K562 (cell line): ENCODE results near the gene RAD50. TPM values are rescaled to one million over a fixed set of nuclear protein-coding genes. Genes with fewer than 3 reads are reported as not detected.
A peak's percentile ranks its signal among the peaks of the same experiment; 100 is the strongest.

Experiments used
- ATAC-seq: fragments of 200-7000 bp; cut with Tn5 transposase; 3 replicates; pipeline ENCODE4 v1.9.1; 2020; ENCODE audit warnings: moderate library complexity
- BruUV-seq: library from RNA; stranded (reverse); fragments of 400-500 nt; replicated peaks from 2 replicates; lab custom pipeline; 2021; lab: Mats Ljungman, UMichigan
- CTCF ChIA-PET: fragments of 300-600 bp; formaldehyde crosslinking; extraction: SDS; loops from one replicate; lab custom pipeline; 2021; ENCODE audit warnings: low intra/inter-chr PET ratio; lab: Yijun Ruan, JAX
- POLR2A ChIA-PET: fragments of 300-600, 350-650 bp; sonication (Branson Sonifier 250); formaldehyde crosslinking; extraction: SDS; loops from one replicate; lab custom pipeline; 2021; ENCODE audit warnings: antibody characterized with exemption, inconsistent platforms; lab: Yijun Ruan, JAX
- DNase-seq, 4 experiments: peaks; one replicate each; pipeline versions ENCODE4 v3.0.0 to v3.0.0-alpha.2; 2011 to 2018; ENCODE audit warnings: low spot score in 3 of 4, mixed read lengths in 3 of 4; ENCODE audit errors: extremely low read depth in 1 of 4
- FAIRE-seq: peaks from 2 replicates; lab custom pipeline; 2011; peaks lifted over from hg19 to GRCh38; lab: Jason Lieb, UNC
- H2AFZ ChIP-seq: 2 replicates; pipeline ENCODE4 v1.6.0; 2011; ENCODE audit warnings: low read depth, low read length, control low read depth, inconsistent platforms
- H3K27ac ChIP-seq: fragments of 200-600 bp; 3 replicates; pipeline ENCODE4 v1.8.0; 2011; ENCODE audit warnings: low read depth, mild to moderate bottlenecking, control low read depth, inconsistent platforms, low read length, moderate library complexity, mixed read lengths; ENCODE audit errors: extremely low read depth
- H3K27me3 ChIP-seq, 2 experiments: fragments of 300-600 bp in 1 of 2; 2 replicates in 1 of 2; 3 replicates in 1 of 2; pipeline versions ENCODE4 v1.6.0 to v1.8.0; 2011; ENCODE audit warnings: inconsistent platforms in 2 of 2, low read length in 2 of 2, mild to moderate bottlenecking in 1 of 2, mixed read lengths in 1 of 2, moderate library complexity in 1 of 2; ENCODE audit not compliant: control insufficient read depth in 2 of 2, insufficient read depth in 2 of 2
- H3K36me3 ChIP-seq: fragments of 300-600 bp; 3 replicates; pipeline ENCODE4 v1.8.0; 2011; ENCODE audit warnings: mild to moderate bottlenecking, low read length, inconsistent platforms; ENCODE audit not compliant: control insufficient read depth, insufficient read depth
- H3K4me1 ChIP-seq, 2 experiments: fragments of 200-600 bp in 1 of 2; replicated peaks in 1 of 2; 2 replicates in 1 of 2; 3 replicates in 1 of 2; pipeline versions ENCODE4 v1.5.1 to v1.8.0; 2011; ENCODE audit warnings: inconsistent platforms in 2 of 2, low read length in 2 of 2, mild to moderate bottlenecking in 1 of 2, mixed read lengths in 1 of 2, moderate library complexity in 1 of 2; ENCODE audit not compliant: control insufficient read depth in 2 of 2, insufficient read depth in 2 of 2
- H3K4me2 ChIP-seq: 2 replicates; pipeline ENCODE4 v1.6.1; 2011; ENCODE audit warnings: low read length, control low read depth, inconsistent platforms, mixed read lengths; ENCODE audit not compliant: insufficient read depth
- H3K4me3 ChIP-seq: fragments of 200-600 bp; sonication (generic), shearing (Covaris generic); 2 replicates; pipeline ENCODE4 v1.5.1; 2016; ENCODE audit warnings: control low read depth, inconsistent platforms
- H3K79me2 ChIP-seq: fragments of 200-600 bp; 3 replicates; pipeline ENCODE4 v1.8.0; 2011; ENCODE audit warnings: low read length, inconsistent platforms; ENCODE audit not compliant: control insufficient read depth, insufficient read depth
- H3K9ac ChIP-seq, 2 experiments: 2 replicates each; pipeline versions ENCODE4 v1.6.0 to v1.6.1; 2011; ENCODE audit warnings: low read depth in 2 of 2, low read length in 2 of 2, control low read depth in 1 of 2, inconsistent platforms in 1 of 2, mild to moderate bottlenecking in 1 of 2, mixed read lengths in 1 of 2; ENCODE audit not compliant: insufficient read depth in 1 of 2
- H3K9me1 ChIP-seq: one replicate; pipeline ENCODE4 v1.6.0; 2011; ENCODE audit warnings: inconsistent platforms, mild to moderate bottlenecking, low read length, moderate library complexity; ENCODE audit not compliant: control insufficient read depth, insufficient read depth
- H3K9me3 ChIP-seq: replicated peaks from 2 replicates; pipeline ENCODE4 v1.5.1; 2011; ENCODE audit warnings: low read depth, low read length, inconsistent platforms; ENCODE audit not compliant: control insufficient read depth, insufficient read depth
- H4K20me1 ChIP-seq: replicated peaks from 2 replicates; pipeline ENCODE4 v1.6.1; 2011; ENCODE audit warnings: low read length, inconsistent platforms, mixed read lengths; ENCODE audit not compliant: control insufficient read depth, insufficient read depth
- EZH2 ChIP-seq: IDR thresholded peaks from 2 replicates; pipeline ENCODE4 v1.6.1; 2012; ENCODE audit warnings: low read depth, mild to moderate bottlenecking, inconsistent platforms, low read length, borderline replicate concordance
- FOS ChIP-seq: IDR thresholded peaks from 3 replicates; pipeline ENCODE4 v1.6.1; 2011; ENCODE audit not compliant: insufficient read length; ENCODE audit errors: extremely low read depth
- MEF2A ChIP-seq: IDR thresholded peaks from 2 replicates; pipeline ENCODE4 v1.6.1; 2011; ENCODE audit warnings: low read depth, mild to moderate bottlenecking, low read length, moderate library complexity; ENCODE audit not compliant: control insufficient read depth
- SAP30 ChIP-seq: fragments of 200-600 bp; sonication (generic); IDR thresholded peaks from 2 replicates; pipeline ENCODE4 v1.6.1; 2012; ENCODE audit warnings: borderline replicate concordance, low read depth, mild to moderate bottlenecking, moderate library complexity, low read length, control low read depth, inconsistent platforms; ENCODE audit not compliant: insufficient read depth, poor library complexity, severe bottlenecking
- SIRT6 ChIP-seq: IDR thresholded peaks from one replicate; pipeline ENCODE4 v1.6.1; 2012; ENCODE audit warnings: low read depth, mild to moderate bottlenecking, control low read depth, inconsistent platforms, low read length, moderate library complexity
- ZNF316 ChIP-seq: fragments of 450-650 bp; IDR thresholded peaks from 2 replicates; pipeline ENCODE4 v1.6.1; 2016
- WGBS: fragments of 100-300 bp; shearing (Covaris generic); methylation state at CpG from one replicate; pipeline ENCODE4 v1.1.6; 2016; ENCODE audit warnings: low coverage, mixed read lengths; ENCODE audit not compliant: insufficient coverage; ENCODE audit errors: missing lambda C conversion rate; 5-methylcytosine and 5-hydroxymethylcytosine counted together
- in situ Hi-C: fragments of 300-500 bp; cut with MboI; formaldehyde crosslinking; loops from 4 replicates; pipeline ENCODE4 v1.15.0; 2018; ENCODE audit warnings: inconsistent platforms, mixed read lengths
- intact Hi-C: fragments of 100-400 bp; cut with micrococcal nuclease; formaldehyde crosslinking; loops from 2 replicates; pipeline ENCODE4 v1.14.2; 2022
- polyA plus RNA-seq, 8 experiments: library from polyadenylated mRNA; depleted of rRNA in 4 of 8; stranded (reverse) in 5 of 8; unstranded in 3 of 8; fragments of >200 nt; fragmentation: Nextera tagmentation in 2 of 8; fragmentation: Illumina TruSeq in 1 of 8; extraction: Ambion mirVana in 2 of 8; extraction: Trizol in 1 of 8; gene quantifications; 2 replicates each; pipeline versions ENCODE4 v1.2.1 to v1.2.3, GENCODE V29; 2011 to 2014; ENCODE audit warnings: inconsistent platforms in 1 of 8, missing spikeins in 1 of 8
- total RNA-seq, 7 experiments: library from RNA; depleted of rRNA in 6 of 7; stranded (reverse); fragments of >200 nt in 6 of 7; fragmentation: Illumina TruSeq in 2 of 7; extraction: Trizol in 2 of 7; gene quantifications; 2 replicates each; pipeline versions ENCODE4 v1.2.1 to v1.2.3, GENCODE V29; 2011 to 2021; ENCODE audit warnings: low replicate concordance in 1 of 7
- TF ChIP-seq, protein P1 (sequence below): fragments of 450-650 bp; IDR thresholded peaks from 2 replicates; pipeline ENCODE4 v1.6.1; 2014; ENCODE audit warnings: low read depth, mild to moderate bottlenecking, moderate library complexity, borderline replicate concordance
- TF ChIP-seq, protein P2 (sequence below), 3 experiments: fragments of 200-800 bp in 1 of 3; fragments of 250-450 bp in 1 of 3; fragments of 450-650 bp in 1 of 3; sonication (Bioruptor Pico) in 1 of 3; sonication (Bioruptor generic) in 1 of 3; formaldehyde crosslinking in 1 of 3; IDR thresholded peaks; 2 replicates each; pipeline versions ENCODE4 v1.6.1 to v1.8.0; 2016 to 2022; ENCODE audit warnings: mild to moderate bottlenecking in 2 of 3, missing genetic modification characterization in 2 of 3, missing compliant biosample characterization in 1 of 3, moderate library complexity in 1 of 3
- TF ChIP-seq, protein P3 (sequence below): fragments of 200-800 bp; sonication (Bioruptor generic); IDR thresholded peaks from 2 replicates; pipeline ENCODE4 v1.6.1; 2017; ENCODE audit warnings: missing genetic modification characterization, missing compliant biosample characterization
- TF ChIP-seq, protein P4 (sequence below): fragments of 250-450 bp; sonication (Bioruptor Pico); IDR thresholded peaks from 2 replicates; pipeline ENCODE4 v1.5.0; 2020; ENCODE audit warnings: mild to moderate bottlenecking, borderline replicate concordance

RAD50 gene
- total and polyA plus RNA-seq, 9 of the 15 experiments (the other 6 are each of a cell fraction or from before 2014, with no cell fraction given), result 15.3 to 74.2 (median 44.1) TPM

DNA sequence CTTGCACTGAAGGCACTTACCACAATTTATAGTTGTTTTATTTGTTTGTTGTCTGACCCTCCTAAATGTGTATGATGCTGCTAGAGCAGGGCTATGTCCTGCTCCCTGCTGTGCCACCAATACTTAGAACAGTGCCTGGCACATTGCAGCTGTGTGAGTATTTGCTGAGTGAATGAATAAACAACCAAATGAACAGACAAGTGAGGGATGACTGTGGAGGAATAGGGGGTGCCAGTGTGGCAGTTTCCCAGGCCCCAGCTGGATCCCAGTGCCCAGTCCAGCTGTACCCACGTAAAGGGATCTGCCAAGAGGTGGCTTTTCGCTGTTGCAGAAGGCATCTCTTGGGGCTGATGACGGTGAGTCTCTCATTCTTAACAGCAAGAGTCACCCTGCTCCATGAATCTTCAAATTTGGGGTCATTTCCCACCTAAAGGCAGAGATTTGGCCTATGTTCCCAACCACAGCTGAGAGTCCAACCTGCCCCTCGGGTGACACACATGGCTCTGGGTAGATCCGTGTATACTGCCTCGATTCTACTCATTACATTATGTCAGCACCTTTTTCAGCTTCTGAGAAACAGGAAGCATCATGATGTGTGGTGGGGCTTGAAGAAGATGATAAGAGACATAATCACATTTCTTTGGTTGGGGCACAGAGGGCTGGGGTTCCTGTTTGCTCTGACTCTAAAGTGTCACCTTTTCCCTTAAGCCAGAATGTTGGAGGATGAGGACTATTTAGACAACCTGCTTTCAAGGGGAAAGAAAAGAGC is 27.7 kb upstream of the RAD50 start:
- peaks cover 4 to 26% of the 10 kb centered on the region in 2 experiments; a peak in 4 of 5 replicates for H3K4me1 ChIP-seq
- no peaks in the 10 kb centered on the region for H3K79me2 ChIP-seq
- no peaks in the 10 kb centered on the region for H3K9me3 ChIP-seq
- 0 out of 2 replicates have a peak overlapping the region, but pooled peaks have one; percentile 15 for H2AFZ ChIP-seq
- H3K27ac ChIP-seq, result no peak overlapping the region
- POLR2A ChIA-PET, result no interaction called here
- intact Hi-C loops, result loop anchor here (5.0 kb wide), 2 partner anchors 63 to 123 kb away; no protein-coding TSS in a partner anchor
- in situ Hi-C loops, result loop anchor here (5.0 kb wide), 1 partner anchor 343 kb away; the partner anchor contains the start of gene LEAP2
- FAIRE-seq (peak; percentile 76), ATAC-seq (peak; percentile 7; the same call in 2 of the 3 replicates), DNase-seq (peak in 2 of 4 experiments; percentile 33 to 54)
- H3K36me3 ChIP-seq, result no peaks in the 10 kb centered on the region
- CTCF ChIA-PET, result interaction anchor here (1.1 kb wide), 1 partner anchor 292 kb away, joined by 3 read pairs; no protein-coding TSS in a partner anchor
- no peak overlapping the region for H3K4me3 ChIP-seq
- no peaks in the 10 kb centered on the region for H4K20me1 ChIP-seq
- 16% methylated on average over 6 of the region's 6 CpGs for whole genome bisulfite sequencing
- H3K4me2 ChIP-seq, result peak overlapping the region; percentile 10; the same call in 1 of the 2 replicates
- no peaks in the 10 kb centered on the region for H3K27me3 ChIP-seq
- H3K9ac ChIP-seq, result no peak overlapping the region
- BruUV-seq, result no TSS peak
- no peaks in the 10 kb centered on the region for H3K9me1 ChIP-seq
- TF ChIP-seq, protein P1, sequence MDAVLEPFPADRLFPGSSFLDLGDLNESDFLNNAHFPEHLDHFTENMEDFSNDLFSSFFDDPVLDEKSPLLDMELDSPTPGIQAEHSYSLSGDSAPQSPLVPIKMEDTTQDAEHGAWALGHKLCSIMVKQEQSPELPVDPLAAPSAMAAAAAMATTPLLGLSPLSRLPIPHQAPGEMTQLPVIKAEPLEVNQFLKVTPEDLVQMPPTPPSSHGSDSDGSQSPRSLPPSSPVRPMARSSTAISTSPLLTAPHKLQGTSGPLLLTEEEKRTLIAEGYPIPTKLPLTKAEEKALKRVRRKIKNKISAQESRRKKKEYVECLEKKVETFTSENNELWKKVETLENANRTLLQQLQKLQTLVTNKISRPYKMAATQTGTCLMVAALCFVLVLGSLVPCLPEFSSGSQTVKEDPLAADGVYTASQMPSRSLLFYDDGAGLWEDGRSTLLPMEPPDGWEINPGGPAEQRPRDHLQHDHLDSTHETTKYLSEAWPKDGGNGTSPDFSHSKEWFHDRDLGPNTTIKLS, result no peak
- no peak for TF ChIP-seq FOS
- TF ChIP-seq, protein P2, sequence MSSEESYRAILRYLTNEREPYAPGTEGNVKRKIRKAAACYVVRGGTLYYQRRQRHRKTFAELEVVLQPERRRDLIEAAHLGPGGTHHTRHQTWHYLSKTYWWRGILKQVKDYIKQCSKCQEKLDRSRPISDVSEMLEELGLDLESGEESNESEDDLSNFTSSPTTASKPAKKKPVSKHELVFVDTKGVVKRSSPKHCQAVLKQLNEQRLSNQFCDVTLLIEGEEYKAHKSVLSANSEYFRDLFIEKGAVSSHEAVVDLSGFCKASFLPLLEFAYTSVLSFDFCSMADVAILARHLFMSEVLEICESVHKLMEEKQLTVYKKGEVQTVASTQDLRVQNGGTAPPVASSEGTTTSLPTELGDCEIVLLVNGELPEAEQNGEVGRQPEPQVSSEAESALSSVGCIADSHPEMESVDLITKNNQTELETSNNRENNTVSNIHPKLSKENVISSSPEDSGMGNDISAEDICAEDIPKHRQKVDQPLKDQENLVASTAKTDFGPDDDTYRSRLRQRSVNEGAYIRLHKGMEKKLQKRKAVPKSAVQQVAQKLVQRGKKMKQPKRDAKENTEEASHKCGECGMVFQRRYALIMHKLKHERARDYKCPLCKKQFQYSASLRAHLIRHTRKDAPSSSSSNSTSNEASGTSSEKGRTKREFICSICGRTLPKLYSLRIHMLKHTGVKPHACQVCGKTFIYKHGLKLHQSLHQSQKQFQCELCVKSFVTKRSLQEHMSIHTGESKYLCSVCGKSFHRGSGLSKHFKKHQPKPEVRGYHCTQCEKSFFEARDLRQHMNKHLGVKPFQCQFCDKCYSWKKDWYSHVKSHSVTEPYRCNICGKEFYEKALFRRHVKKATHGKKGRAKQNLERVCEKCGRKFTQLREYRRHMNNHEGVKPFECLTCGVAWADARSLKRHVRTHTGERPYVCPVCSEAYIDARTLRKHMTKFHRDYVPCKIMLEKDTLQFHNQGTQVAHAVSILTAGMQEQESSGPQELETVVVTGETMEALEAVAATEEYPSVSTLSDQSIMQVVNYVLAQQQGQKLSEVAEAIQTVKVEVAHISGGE (CRISPR knock-in tag; IDR thresholded peaks at IDR 0.05), result no peak
- TF ChIP-seq EZH2, result no peak
- TF ChIP-seq SIRT6, result no peak
- TF ChIP-seq, protein P3, sequence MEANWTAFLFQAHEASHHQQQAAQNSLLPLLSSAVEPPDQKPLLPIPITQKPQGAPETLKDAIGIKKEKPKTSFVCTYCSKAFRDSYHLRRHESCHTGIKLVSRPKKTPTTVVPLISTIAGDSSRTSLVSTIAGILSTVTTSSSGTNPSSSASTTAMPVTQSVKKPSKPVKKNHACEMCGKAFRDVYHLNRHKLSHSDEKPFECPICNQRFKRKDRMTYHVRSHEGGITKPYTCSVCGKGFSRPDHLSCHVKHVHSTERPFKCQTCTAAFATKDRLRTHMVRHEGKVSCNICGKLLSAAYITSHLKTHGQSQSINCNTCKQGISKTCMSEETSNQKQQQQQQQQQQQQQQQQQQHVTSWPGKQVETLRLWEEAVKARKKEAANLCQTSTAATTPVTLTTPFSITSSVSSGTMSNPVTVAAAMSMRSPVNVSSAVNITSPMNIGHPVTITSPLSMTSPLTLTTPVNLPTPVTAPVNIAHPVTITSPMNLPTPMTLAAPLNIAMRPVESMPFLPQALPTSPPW (CRISPR knock-in tag), result no peak
- TF ChIP-seq ZNF316, result peak; percentile 71
- no peak for TF ChIP-seq MEF2A
- no peak for TF ChIP-seq SAP30
- TF ChIP-seq, protein P4, sequence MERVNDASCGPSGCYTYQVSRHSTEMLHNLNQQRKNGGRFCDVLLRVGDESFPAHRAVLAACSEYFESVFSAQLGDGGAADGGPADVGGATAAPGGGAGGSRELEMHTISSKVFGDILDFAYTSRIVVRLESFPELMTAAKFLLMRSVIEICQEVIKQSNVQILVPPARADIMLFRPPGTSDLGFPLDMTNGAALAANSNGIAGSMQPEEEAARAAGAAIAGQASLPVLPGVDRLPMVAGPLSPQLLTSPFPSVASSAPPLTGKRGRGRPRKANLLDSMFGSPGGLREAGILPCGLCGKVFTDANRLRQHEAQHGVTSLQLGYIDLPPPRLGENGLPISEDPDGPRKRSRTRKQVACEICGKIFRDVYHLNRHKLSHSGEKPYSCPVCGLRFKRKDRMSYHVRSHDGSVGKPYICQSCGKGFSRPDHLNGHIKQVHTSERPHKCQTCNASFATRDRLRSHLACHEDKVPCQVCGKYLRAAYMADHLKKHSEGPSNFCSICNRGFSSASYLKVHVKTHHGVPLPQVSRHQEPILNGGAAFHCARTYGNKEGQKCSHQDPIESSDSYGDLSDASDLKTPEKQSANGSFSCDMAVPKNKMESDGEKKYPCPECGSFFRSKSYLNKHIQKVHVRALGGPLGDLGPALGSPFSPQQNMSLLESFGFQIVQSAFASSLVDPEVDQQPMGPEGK (CRISPR knock-in tag), result no peak
